Central memory CD8-positive, alpha-beta T cell (primary cell): ENCODE data around the gene WIPF2.

Source experiments
- ATAC-seq: fragments of 150-1000 bp; cut with Tn5 transposase; replicated peaks from 2 replicates; pipeline ENCODE4 v1.10.0; 2022; ENCODE audit warnings: mild to moderate bottlenecking, moderate FRiP score, moderate number of reproducible peaks; ENCODE audit not compliant: poor library complexity, severe bottlenecking; ENCODE audit errors: extremely low read depth
- DNase-seq, 2 donors: peaks; one replicate each; pipeline ENCODE4 v3.0.0; 2021; ENCODE audit warnings: low spot score in 2 of 2
- H3K27ac Mint-ChIP-seq: one replicate; pipeline ENCODE4 v1.8.0; 2022; ENCODE audit warnings: low read depth, mild to moderate bottlenecking, moderate library complexity, mixed read lengths
- H3K27me3 Mint-ChIP-seq: one replicate; pipeline ENCODE4 v1.8.0; 2022; ENCODE audit warnings: mixed read lengths
- H3K36me3 Mint-ChIP-seq: one replicate; pipeline ENCODE4 v1.8.0; 2022; ENCODE audit warnings: mild to moderate bottlenecking, moderate library complexity, mixed read lengths; ENCODE audit not compliant: insufficient read depth
- H3K4me1 Mint-ChIP-seq: one replicate; pipeline ENCODE4 v1.8.0; 2022; ENCODE audit warnings: mixed read lengths
- H3K4me3 Mint-ChIP-seq: one replicate; pipeline ENCODE4 v1.8.0; 2022; ENCODE audit warnings: mild to moderate bottlenecking, moderate library complexity, mixed read lengths
- H3K9me3 Mint-ChIP-seq: one replicate; pipeline ENCODE4 v1.8.0; 2022; ENCODE audit warnings: mixed read lengths

Gene WIPF2

DNA sequence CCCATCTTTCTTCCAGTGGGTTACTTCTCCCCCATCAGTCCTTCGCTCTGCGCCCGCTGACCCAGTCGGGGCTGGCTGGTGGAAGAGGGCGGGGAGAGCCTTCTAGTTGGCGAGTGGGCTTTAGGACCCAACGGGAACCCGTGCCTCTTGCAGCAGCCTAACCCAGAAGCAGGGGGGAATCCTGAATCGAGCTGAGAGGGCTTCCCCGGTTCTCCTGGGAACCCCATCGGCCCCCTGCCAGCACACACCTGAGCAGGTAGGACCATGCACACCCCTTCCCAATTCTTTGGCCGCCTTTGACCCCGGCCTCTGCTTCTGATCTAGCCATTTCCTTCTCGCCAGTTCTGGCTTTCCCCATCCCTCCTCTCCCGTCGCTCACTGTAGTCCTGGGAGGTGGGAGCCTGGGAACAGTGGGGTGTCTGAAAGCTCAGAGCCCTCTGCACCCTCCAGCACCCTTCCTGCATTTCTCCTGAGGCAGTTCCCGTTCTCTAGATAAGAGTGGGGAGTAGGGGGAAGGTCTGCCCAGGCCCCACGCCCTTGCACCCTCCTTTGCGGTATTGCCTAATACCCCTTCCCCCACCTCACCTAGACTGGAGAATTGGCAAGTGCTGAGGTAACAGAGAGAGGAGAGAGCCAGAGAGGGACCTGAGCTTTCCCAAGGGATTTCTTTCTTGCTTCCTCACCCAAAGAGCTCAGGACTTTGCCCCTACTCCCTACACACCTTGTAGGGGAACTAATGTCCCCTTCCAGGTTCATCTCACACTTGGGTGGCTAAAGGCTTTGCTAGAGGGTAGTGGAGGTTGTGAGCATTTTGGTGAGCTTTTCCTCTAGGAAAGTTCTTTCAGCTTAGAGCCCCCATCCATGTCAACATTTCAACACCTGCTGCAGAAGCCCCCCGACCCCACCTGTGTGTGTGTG is 90.2 kb downstream of the WIPF2 start, which contains the start of gene RARA:
Gene RARA, plus strand, starts transcription at position 150 of the 918 bp plus-strand sequence. CDS start 22,039 bp downstream, outside the sequence.
- peak within 1 kb of the TSS; percentile 17 for H3K27ac Mint-ChIP-seq
- H3K4me1 Mint-ChIP-seq: peaks cover 34% of the 10 kb centered on the region
- no peak within 1 kb of the TSS for H3K4me3 Mint-ChIP-seq
- ATAC-seq: peak; percentile 34
- DNase-seq: no peak
- no peaks in the 10 kb centered on the region for H3K27me3 Mint-ChIP-seq
- H3K9me3 Mint-ChIP-seq: no peaks in the 10 kb centered on the region
- H3K36me3 Mint-ChIP-seq: peaks cover 5% of the 10 kb centered on the region

GRCh38 chr17:40309949-40310510 is 90.9 kb downstream of the WIPF2 start:
- H3K27me3 Mint-ChIP-seq: no peaks in the 10 kb centered on the region
- H3K4me1 Mint-ChIP-seq: peaks cover 41% of the 10 kb centered on the region
- peak overlapping the region; percentile 17 for H3K27ac Mint-ChIP-seq
- H3K36me3 Mint-ChIP-seq: peaks cover 8% of the 10 kb centered on the region
- no peaks in the 10 kb centered on the region for H3K9me3 Mint-ChIP-seq
- DNase-seq: no peak
- H3K4me3 Mint-ChIP-seq: no peak overlapping the region
- no peak for ATAC-seq

- H3K4me3 Mint-ChIP-seq: peak overlapping the region; percentile 51
- ATAC-seq (no peak), DNase-seq (no peak)
- H3K9me3 Mint-ChIP-seq: no peaks in the 10 kb centered on the region
- H3K27ac Mint-ChIP-seq: peak overlapping the region; percentile 69
- no peaks in the 10 kb centered on the region for H3K27me3 Mint-ChIP-seq
- H3K36me3 Mint-ChIP-seq: peaks cover 8% of the 10 kb centered on the region
- H3K4me1 Mint-ChIP-seq: peaks cover 47% of the 10 kb centered on the region
Measured at GRCh38 chr17:40310882-40311391, 91.8 kb downstream of the WIPF2 start.

- no peak for ATAC-seq
- Mint-ChIP-seq H3K27ac (peak overlapping the region; percentile 69), H3K27me3 (no peaks in the 10 kb centered on the region), H3K4me3 (peak overlapping the region; percentile 51), H3K9me3 (no peaks in the 10 kb centered on the region), H3K4me1 (peaks cover 53% of the 10 kb centered on the region), H3K36me3 (peaks cover 8% of the 10 kb centered on the region)
- no peak for DNase-seq
Measured at GRCh38 chr17:40311575-40311974, 92.5 kb downstream of the WIPF2 start.

DNA sequence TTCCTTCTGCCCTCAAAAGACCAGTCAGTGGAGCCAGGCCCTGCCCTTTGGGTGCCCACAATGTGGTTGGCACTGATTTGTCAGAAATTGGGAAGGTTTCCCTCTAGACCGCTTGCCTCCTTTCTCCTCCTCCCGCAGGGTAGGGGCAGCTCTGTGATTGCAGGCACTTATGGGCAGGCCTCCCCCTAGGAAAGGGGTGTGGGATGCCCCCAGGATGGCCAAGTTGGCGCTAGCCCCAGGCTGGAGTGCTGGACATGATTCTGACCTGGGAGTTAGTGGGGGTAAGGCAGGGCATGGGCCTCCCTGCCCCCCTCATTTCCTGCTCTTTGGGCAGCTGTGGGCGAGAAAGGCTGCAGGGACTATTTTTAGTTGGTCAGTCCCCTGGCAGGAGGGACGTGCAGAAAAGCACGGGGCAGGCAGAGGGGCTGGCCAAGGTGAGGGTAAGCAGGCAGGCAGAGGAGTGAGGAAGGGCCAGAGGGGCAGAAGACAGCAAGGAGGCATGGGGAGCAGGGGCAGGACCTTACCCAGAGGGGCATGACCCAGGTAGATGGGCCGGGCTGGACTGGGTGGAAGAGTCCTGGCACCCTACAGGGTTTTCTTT is 93.1 kb downstream of the WIPF2 start:
- ATAC-seq (no peak), DNase-seq (no peak)
- Mint-ChIP-seq H3K27ac (peak overlapping the region; percentile 57), H3K4me1 (peaks cover 55% of the 10 kb centered on the region), H3K36me3 (peaks cover 9% of the 10 kb centered on the region), H3K4me3 (no peak overlapping the region), H3K9me3 (no peaks in the 10 kb centered on the region), H3K27me3 (no peaks in the 10 kb centered on the region)

DNA sequence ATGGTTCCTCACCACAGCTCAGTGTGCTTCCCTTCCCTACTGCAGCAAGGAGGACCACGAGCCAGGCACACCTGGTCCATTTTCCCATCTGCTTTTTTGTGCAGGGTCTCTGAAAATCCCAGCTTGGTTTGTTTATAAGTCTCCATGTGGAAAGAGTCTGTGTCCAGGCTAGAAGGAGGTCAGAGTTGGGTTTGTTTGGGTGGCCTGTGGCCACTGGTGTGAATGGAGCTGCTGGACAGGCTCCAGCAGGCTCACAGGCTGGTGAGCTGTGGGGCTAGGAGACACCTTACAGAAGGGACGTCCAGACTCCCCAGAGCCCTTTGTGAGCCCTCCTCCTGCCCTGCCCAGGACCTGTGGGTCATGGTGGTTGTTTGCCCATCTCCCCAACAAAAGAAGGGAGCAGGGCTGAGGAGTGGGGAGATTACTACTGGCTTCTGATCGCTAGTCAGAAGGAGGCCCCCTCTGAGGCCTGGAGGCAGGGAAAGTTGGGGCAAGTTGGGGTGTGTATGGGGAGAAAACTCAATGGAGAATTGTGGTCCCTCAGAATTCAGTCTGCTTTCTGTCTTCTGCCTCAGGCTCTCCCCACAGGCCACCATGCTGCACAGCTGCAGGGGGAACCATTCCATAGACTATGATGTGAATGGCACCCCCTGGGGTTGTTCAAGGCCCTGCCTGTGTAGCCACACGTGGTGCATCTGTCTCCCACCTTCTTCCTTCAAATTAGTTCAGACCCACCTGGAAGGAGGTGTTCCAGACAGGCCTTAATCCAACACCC is 94.0 kb downstream of the WIPF2 start:
- ATAC-seq: no peak
- no peak overlapping the region for H3K4me3 Mint-ChIP-seq
- H3K36me3 Mint-ChIP-seq: peaks cover 13% of the 10 kb centered on the region
- H3K27me3 Mint-ChIP-seq: no peaks in the 10 kb centered on the region
- DNase-seq: no peak
- no peaks in the 10 kb centered on the region for H3K9me3 Mint-ChIP-seq
- peaks cover 64% of the 10 kb centered on the region for H3K4me1 Mint-ChIP-seq
- peak overlapping the region; percentile 37 for H3K27ac Mint-ChIP-seq

DNA sequence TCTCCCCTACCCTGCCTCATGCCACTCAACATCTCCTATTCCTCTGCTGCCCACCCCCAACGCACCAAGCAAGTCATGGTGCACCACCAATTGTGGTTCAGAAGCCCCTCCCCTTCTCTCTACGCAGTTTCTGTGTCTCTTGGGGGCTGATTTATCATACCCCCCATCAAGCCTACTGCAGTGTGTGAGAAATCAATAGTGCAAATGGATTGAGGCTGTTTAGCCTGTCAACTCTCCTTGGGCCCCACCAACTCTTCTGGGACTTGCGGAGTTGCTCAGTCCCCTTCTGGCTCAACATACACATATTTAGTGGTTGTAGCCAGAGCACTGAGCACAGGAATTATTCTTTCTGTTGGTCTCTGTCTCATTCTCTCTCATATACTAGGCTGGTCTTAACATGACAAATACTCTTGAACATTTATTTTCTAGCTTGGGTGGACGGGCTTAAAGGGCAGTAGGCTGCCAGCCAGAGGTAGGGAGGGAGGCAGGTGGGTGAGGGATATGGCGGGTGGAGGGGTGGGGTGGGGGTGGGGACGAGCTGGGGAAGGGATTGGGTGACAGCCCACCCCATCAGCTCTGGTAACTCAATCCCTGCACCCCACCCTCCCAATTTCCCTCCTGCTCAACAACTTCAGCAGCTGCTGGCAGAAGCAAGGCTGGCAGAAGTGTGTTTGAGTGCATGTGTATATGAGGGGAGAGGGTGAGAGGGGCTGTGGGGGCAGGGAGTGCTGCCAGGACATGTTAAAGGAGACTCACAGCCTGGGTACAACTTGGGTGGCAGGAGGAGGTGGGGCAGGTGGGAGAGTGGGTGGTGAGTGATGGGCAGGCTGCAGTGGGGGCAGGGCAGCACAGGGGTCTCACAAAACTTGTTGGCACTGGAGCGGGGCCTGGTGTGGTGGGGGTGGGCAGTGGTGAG is 94.8 kb downstream of the WIPF2 start:
- H3K27me3 Mint-ChIP-seq: no peaks in the 10 kb centered on the region
- peaks cover 19% of the 10 kb centered on the region for H3K36me3 Mint-ChIP-seq
- H3K27ac Mint-ChIP-seq: peak overlapping the region; percentile 44
- peak overlapping the region; percentile 21 for H3K4me3 Mint-ChIP-seq
- DNase-seq: no peak
- no peak for ATAC-seq
- no peaks in the 10 kb centered on the region for H3K9me3 Mint-ChIP-seq
- peaks cover 71% of the 10 kb centered on the region for H3K4me1 Mint-ChIP-seq

GRCh38 chr17:40314584-40314956 is 95.5 kb downstream of the WIPF2 start:
- peaks cover 77% of the 10 kb centered on the region for H3K4me1 Mint-ChIP-seq
- H3K27ac Mint-ChIP-seq: peak overlapping the region; percentile 44
- H3K4me3 Mint-ChIP-seq: peak overlapping the region; percentile 21
- H3K27me3 Mint-ChIP-seq: no peaks in the 10 kb centered on the region
- H3K9me3 Mint-ChIP-seq: no peaks in the 10 kb centered on the region
- peaks cover 24% of the 10 kb centered on the region for H3K36me3 Mint-ChIP-seq
- no peak for ATAC-seq
- DNase-seq: peak; percentile 63 to 67

- ATAC-seq (no peak), DNase-seq (no peak)
- H3K36me3 Mint-ChIP-seq: peaks cover 30% of the 10 kb centered on the region
- no peaks in the 10 kb centered on the region for H3K27me3 Mint-ChIP-seq
- H3K4me1 Mint-ChIP-seq: peaks cover 83% of the 10 kb centered on the region
- no peaks in the 10 kb centered on the region for H3K9me3 Mint-ChIP-seq
- peak overlapping the region; percentile 44 for H3K27ac Mint-ChIP-seq
- no peak overlapping the region for H3K4me3 Mint-ChIP-seq
Measured at GRCh38 chr17:40315206-40315605, 96.1 kb downstream of the WIPF2 start.

DNA sequence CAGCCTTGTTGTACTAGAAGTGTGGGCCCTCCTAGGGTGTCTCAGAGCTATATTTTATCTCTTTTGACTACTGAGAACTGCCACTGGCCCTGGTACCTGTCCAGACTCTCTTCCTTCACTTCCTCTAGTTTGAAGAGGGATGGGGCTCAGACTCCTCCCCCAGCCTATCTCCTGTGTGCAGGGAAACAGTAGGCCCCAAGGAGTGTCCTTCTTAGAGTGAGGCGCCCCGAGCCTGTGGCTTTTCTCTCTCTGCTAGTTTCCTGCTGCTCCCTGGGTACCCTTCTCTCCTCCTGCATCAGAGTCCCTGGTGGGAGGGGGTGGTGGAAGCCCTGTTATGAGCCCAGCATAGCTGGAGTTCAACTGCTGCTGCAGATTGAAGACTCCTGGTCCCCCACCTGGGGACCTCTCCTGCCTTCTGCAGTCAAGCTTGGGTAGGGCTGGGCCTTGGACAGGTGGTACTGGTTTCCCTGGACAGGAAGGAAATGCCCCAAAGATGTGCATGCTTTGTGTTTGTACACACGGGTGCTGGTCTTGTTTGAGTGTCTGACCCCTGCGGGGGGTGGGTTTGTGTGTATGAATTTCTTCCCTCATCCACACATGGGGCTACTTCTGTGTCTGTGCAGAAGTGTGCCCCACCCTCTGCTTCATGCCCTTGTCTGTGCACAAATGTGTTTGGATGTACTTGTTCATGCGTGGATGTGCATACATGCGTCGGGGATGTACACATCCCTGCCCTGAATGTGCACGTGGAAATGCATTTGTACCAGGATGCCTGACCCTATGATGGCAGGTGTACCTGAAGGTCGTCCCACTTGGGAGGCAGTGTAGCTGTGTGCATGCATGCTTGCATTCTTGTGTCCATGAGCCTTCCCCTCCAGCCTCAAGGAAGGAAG is 96.8 kb downstream of the WIPF2 start:
- no peaks in the 10 kb centered on the region for H3K27me3 Mint-ChIP-seq
- ATAC-seq (no peak), DNase-seq (no peak)
- no peaks in the 10 kb centered on the region for H3K9me3 Mint-ChIP-seq
- H3K4me1 Mint-ChIP-seq: peaks cover 88% of the 10 kb centered on the region
- H3K36me3 Mint-ChIP-seq: peaks cover 36% of the 10 kb centered on the region
- peak overlapping the region; percentile 38 for H3K4me3 Mint-ChIP-seq
- no peak overlapping the region for H3K27ac Mint-ChIP-seq
